OCI-LY1 (cell line): ENCODE results near the gene PTPRG.

Source experiments
- CTCF ChIP-seq: fragments of 200-600 bp; sonication (generic), shearing (Covaris generic); IDR thresholded peaks from 2 replicates; pipeline ENCODE4 v1.5.1; 2017; ENCODE audit warnings: mild to moderate bottlenecking, antibody characterized with exemption, low read length, moderate library complexity, mixed read lengths
- EZH2 ChIP-seq: fragments of 200-600 bp; sonication (generic), shearing (Covaris generic); IDR thresholded peaks from 2 replicates; pipeline ENCODE4 v1.8.0; 2017; ENCODE audit warnings: borderline replicate concordance, mixed run types, mild to moderate bottlenecking, antibody characterized with exemption, low read length, moderate library complexity, mixed read lengths

DNA sequence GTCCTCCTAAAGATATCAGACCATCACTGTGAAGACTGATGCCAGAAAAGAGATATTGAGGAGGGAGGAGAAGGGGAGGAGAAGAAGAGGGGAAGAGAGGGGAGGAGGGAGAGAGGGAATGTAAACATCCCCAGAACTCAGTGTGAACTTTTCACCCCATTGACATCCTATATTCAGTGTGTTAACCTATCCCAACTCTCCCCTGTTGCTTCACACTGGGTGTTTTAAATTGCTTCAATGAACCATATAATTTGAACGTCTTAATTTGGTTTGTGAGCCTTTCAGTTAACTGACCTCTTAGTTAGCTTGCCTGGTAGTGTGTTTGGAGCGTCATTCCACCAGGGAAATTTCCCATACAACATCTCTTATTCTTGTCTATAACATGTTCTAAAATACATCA is 29.8 kb upstream of the PTPRG start:
- no peak for TF ChIP-seq CTCF
- TF ChIP-seq EZH2, result no peak
